HG03135 (cell line): ENCODE results near the gene PPP1R26.
A peak's percentile ranks its signal among the peaks of the same experiment; 100 is the strongest.

Source experiments
- ATAC-seq: cut with Tn5 transposase; IDR thresholded peaks from one replicate; pipeline ENCODE4 v1.9.1; 2021; ENCODE audit warnings: mild to moderate bottlenecking, moderate library complexity; ENCODE audit not compliant: unreplicated experiment

PPP1R26 gene

GRCh38 chr9:135488013-135488330 lies 8.4 kb downstream of the PPP1R26 start:
- ATAC-seq = no peak

GRCh38 chr9:135488527-135488926 lies 8.9 kb downstream of the PPP1R26 start:
- ATAC-seq = no peak

GRCh38 chr9:135489188-135489906 lies 9.8 kb downstream of the PPP1R26 start:
- ATAC-seq = no peak

GRCh38 chr9:135490166-135490870 lies 10.7 kb downstream of the PPP1R26 start:
- no peak for ATAC-seq

- no peak for ATAC-seq
These were observed 11.4 kb downstream of the PPP1R26 start for GRCh38 chr9:135490980-135491464.

GRCh38 chr9:135491764-135492163 lies 12.2 kb downstream of the PPP1R26 start:
- ATAC-seq = no peak

GRCh38 chr9:135492886-135493669 lies 13.5 kb downstream of the PPP1R26 start:
- no peak for ATAC-seq

GRCh38 chr9:135494791-135495559 lies 15.4 kb downstream of the PPP1R26 start:
- no peak for ATAC-seq

GRCh38 chr9:135498381-135499126 lies 19.0 kb downstream of the PPP1R26 start:
- no peak for ATAC-seq

GRCh38 chr9:135499326-135500070 lies 19.9 kb downstream of the PPP1R26 start:
- peak; percentile 39 for ATAC-seq

GRCh38 chr9:135500071-135500524 lies 20.5 kb downstream of the PPP1R26 start:
- peak; percentile 9 for ATAC-seq

GRCh38 chr9:135500525-135501260 lies 21.1 kb downstream of the PPP1R26 start, which contains the start of gene MRPS2:
Gene MRPS2, plus strand, starts transcription at chr9:135500682. Its CDS starts 29 bp downstream, at chr9:135500711.
- ATAC-seq = peak; percentile 80

GRCh38 chr9:135501261-135502167 lies 21.9 kb downstream of the PPP1R26 start:
- no peak for ATAC-seq

- no peak for ATAC-seq
These were observed 22.7 kb downstream of the PPP1R26 start for GRCh38 chr9:135502168-135502872.

- ATAC-seq = no peak
These were observed 23.3 kb downstream of the PPP1R26 start for GRCh38 chr9:135502873-135503321.

- ATAC-seq = no peak
These were observed 24.0 kb downstream of the PPP1R26 start for GRCh38 chr9:135503371-135504261.
